Measurements from ENCODE around the gene CKAP2. TPM values are rescaled to one million over a fixed set of nuclear protein-coding genes. Genes with fewer than 3 reads are reported as not detected.
"Not testable (repeated sequence)": the region's sequence is repeated elsewhere in the genome, so short reads cannot be mapped to it uniquely, and the experiment has no call there.

Gene CKAP2, protein sequence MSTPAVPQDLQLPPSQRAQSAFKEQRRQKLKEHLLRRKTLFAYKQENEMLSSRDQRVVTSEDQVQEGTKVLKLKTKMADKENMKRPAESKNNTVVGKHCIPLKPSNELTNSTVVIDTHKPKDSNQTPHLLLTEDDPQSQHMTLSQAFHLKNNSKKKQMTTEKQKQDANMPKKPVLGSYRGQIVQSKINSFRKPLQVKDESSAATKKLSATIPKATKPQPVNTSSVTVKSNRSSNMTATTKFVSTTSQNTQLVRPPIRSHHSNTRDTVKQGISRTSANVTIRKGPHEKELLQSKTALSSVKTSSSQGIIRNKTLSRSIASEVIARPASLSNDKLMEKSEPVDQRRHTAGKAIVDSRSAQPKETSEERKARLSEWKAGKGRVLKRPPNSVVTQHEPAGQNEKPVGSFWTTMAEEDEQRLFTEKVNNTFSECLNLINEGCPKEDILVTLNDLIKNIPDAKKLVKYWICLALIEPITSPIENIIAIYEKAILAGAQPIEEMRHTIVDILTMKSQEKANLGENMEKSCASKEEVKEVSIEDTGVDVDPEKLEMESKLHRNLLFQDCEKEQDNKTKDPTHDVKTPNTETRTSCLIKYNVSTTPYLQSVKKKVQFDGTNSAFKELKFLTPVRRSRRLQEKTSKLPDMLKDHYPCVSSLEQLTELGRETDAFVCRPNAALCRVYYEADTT
- polyA plus RNA-seq (2013, experiment 1 of 2; ENCODE audit: insufficient read length) = 22.1 TPM
- 24.1 TPM for polyA plus RNA-seq (2013, experiment 2 of 2; ENCODE audit: insufficient read length)

GRCh38 chr13:52454820-52455676, at the start of gene CKAP2:
Gene CKAP2, plus strand, starts transcription at chr13:52455478. Its CDS starts 79 bp downstream, at chr13:52455557.
- peak; percentile 89 for DNase-seq

DNA sequence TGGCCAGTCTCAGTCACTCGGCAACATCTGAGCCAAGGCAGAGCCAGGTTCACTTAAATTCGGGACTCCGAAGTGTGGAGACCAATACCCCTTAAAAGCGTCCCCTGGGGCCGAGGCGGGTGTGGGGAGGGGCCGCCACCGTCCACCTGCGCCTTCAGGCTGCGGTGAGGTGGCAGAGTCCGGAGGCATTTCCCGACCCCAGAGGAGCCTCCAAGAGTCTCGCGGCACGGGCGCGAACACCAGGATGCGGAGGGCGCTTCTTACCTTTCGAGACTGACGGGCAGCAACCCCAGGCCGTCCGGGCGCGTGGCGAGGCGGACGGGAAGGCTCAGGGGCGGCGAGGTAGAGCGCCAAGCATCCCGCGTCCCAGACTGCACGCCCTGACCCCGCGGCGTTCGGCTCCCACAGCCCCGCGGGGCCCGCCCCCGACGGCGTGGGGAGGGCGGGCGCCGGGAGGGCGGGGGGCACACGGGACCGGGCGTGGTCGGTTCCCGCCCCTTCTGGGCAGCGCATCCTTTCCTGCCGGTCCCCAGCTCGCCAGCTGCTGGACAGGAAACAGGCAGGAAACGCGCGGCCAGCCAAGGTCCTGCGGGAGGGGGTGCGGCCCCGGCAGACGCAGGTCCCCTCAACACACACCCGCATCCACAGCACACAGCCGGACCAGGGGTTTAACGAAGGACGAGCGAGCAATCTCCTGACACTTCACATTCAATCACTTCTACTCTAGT, 49.3 kb upstream of the CKAP2 start, which contains the start of gene THSD1:
Gene THSD1 (minus strand): TSS at position 406 of the 728 bp plus-strand sequence. CDS start 3,572 bp downstream, outside the sequence.
- DNase-seq = peak; percentile 19

DNA sequence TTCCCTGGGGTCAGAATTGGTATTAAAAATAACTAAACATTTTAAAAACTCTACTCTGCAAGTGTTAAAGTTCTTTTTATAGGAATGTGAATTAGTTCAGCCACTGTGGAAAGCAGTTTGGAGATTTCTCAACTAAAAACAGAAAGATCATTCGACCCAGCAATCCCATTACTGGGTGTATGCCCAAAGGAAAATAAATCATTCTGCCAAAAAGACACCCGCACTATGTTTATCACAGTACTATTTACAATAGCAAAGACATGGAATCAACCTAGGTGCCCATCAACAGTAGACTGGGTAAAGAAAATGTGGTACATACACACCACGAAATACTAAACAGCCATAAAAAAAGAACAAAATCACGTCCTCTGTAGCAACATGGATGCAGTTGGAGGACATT, 48.6 kb upstream of the CKAP2 start:
- DNase-seq = no peak

GRCh38 chr13:52407436-52407835, 47.8 kb upstream of the CKAP2 start:
- not testable (repeated sequence) for DNase-seq

GRCh38 chr13:52408071-52408658, 47.1 kb upstream of the CKAP2 start:
- DNase-seq = not testable (repeated sequence)

GRCh38 chr13:52411629-52412028, 43.6 kb upstream of the CKAP2 start:
- DNase-seq = peak; percentile 49

DNA sequence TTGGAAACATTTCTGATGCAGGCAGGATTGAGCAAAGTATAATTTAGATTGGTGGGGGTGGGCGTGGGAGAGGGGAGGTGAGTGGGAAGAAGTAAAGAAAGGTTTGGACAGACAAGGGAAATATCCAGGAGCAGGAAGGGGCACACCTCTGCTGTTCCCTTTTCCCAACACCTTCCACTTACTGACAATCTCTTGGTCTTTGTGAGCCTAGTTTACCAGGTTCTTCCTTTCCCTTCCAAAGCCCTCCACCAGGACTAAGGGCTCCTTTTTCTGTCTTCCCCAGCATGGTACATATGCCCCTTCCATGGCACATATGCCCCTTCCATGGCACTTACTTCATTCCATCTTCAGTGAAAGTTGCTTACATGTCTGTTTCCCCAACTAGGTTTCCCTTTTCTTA, 43.1 kb upstream of the CKAP2 start:
- DNase-seq = no peak

GRCh38 chr13:52414051-52414450, 41.2 kb upstream of the CKAP2 start:
- no peak for DNase-seq

- peak; percentile 66 for DNase-seq
These were observed 40.3 kb upstream of the CKAP2 start for GRCh38 chr13:52414963-52415362.

GRCh38 chr13:52419080-52419479, 36.2 kb upstream of the CKAP2 start:
- DNase-seq = no peak

DNA sequence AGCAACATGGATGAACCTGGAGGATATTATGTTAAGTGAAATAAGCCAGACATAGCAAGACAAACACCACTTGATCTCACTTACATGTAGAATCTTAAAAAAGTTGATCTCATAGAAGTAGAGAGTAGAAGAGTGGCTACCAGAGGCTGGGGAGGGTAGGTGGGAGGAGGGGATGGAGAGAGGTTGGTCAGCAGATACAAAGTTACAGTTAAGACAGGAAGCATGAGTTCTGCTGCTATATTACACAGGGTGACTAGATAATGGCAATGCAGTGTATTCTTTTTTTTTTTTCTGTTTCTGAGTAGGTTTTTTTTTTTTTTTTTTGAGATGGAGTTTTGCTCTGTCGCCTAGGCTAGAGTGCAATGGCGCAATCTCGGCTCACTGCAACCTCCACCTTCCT, 34.1 kb upstream of the CKAP2 start:
- no peak for DNase-seq

GRCh38 chr13:52428295-52428694, 27.0 kb upstream of the CKAP2 start:
- DNase-seq = no peak

GRCh38 chr13:52432456-52432855, 22.8 kb upstream of the CKAP2 start:
- no peak for DNase-seq

DNA sequence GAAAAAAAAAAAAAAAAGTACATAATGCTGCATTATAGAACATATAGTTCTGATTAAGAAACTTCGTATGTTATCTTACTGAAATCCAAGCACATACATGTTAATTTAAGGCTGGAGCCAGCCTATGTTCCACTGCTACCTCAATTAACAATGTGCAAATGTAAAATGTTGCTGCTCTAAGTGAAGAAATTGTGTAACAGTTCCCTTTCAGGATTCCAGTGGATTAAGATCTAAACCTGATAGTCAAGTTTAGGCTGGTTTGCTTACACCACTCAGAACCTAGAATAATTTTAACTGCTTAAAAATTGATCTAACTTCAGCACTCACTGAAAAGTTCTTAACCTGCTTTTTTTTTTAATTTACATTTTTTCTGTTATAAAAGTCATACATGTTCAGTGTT, 9.0 kb upstream of the CKAP2 start:
- DNase-seq = no peak

- no peak for DNase-seq
These were observed 7.9 kb upstream of the CKAP2 start for GRCh38 chr13:52447354-52447753.

- no peak for DNase-seq
These were observed 7.3 kb upstream of the CKAP2 start for GRCh38 chr13:52447815-52448552.

- DNase-seq = no peak
These were observed 5.8 kb upstream of the CKAP2 start for GRCh38 chr13:52449331-52450011.

DNA sequence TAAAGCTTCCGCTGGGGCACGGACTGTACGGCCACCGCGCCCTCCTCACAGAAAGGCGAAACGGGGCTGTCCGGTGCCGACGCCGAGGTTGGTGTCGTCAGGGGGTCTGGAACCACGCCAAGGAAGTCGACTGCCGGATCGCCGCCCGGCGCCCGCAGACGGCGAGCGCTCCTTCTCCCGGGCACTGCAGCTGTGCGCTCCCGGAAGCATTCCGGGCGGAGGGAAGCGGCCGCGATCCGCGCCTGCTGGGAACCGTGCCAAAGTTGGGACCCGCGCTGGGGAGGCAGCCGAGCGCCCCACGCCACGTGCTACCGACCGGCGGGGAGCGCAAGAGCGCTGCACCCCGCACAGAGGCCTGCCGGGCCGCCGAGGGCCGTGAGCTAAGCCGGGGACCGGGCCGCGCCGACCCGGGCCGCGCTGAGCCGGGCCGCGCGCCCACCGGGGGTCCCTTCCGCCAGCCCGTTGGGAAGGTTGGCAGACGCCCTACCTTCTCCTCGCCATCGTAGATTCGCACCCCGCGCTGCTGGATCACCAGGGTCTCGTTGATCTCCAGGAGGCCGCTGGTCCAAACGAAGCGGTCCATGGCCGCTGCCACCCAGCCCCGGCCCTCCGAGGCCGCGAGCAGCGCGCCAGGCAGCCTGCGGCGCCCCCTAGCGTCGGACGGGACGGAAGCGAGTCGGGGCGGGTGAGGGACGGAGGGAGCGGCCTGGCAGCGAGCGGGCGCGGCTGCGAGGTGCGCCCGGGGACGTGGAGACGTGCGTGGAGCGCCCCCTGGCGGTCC, 5.1 kb upstream of the CKAP2 start, which contains the start of gene VPS36:
Gene VPS36 (minus strand): TSS at position 623 of the 781 bp plus-strand sequence. CDS start 40 bp downstream, at position 583.
- peak; percentile 95 for DNase-seq

DNA sequence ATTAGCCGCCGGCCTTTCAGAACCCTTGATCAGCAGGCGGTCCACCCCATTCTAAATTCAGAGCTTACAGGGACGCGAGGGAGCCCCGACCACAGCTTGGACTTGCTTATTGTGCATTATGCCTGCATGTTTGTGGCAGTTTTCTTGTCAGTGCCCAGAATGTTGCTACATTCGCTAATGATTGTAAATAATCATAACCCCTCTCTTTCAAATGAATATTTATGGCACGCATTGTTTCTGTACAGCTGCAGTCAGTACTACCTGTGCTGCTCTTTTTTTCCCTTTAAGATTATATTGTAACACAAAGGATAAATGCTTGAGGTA, 4.5 kb upstream of the CKAP2 start:
- DNase-seq = no peak

Measured in fibroblast of skin of scalp (primary cell).